Smooth muscle cell (in vitro differentiated cells): ENCODE measurements around the gene APLP1. TPM values are rescaled to one million over a fixed set of nuclear protein-coding genes. Genes with fewer than 3 reads are reported as not detected.

Source experiments
- DNase-seq: peaks from one replicate; lab custom pipeline; 2025; ENCODE audit not compliant: unreplicated experiment; lab: John Stamatoyannopoulos, UW
- H2AFZ ChIP-seq: fragments of 200-600 bp; sonication (generic); 2 replicates; pipeline ENCODE4 v1.6.0; 2016; ENCODE audit warnings: antibody characterized with exemption, low read depth, mild to moderate bottlenecking
- H3F3A ChIP-seq: fragments of 200-600 bp; sonication (generic); 2 replicates; pipeline ENCODE4 v1.6.0; 2017; ENCODE audit warnings: antibody characterized with exemption, low read depth
- H3K27ac ChIP-seq: fragments of 200-600 bp; sonication (generic); 2 replicates; pipeline ENCODE4 v1.5.1; 2016; ENCODE audit warnings: low read depth, mild to moderate bottlenecking
- H3K27me3 ChIP-seq: fragments of 200-600 bp; sonication (generic); 2 replicates; pipeline ENCODE4 v1.6.1; 2016; ENCODE audit warnings: low read depth, mild to moderate bottlenecking
- H3K36me3 ChIP-seq: fragments of 200-600 bp; sonication (generic); 2 replicates; pipeline ENCODE4 v1.5.1; 2016; ENCODE audit warnings: low read depth
- H3K4me1 ChIP-seq: fragments of 200-600 bp; sonication (generic); 2 replicates; pipeline ENCODE4 v1.5.1; 2016; ENCODE audit warnings: low read depth
- H3K4me2 ChIP-seq: fragments of 200-600 bp; sonication (generic); 2 replicates; pipeline ENCODE4 v1.6.0; 2016; ENCODE audit warnings: mild to moderate bottlenecking
- H3K4me3 ChIP-seq: fragments of 200-600 bp; sonication (generic); 2 replicates; pipeline ENCODE4 v1.5.1; 2016; ENCODE audit warnings: mild to moderate bottlenecking
- H3K79me2 ChIP-seq: fragments of 200-600 bp; sonication (generic); 2 replicates; pipeline ENCODE4 v1.6.0; 2016; ENCODE audit warnings: low read depth, mild to moderate bottlenecking
- H3K9ac ChIP-seq: fragments of 200-600 bp; sonication (generic); 2 replicates; pipeline ENCODE4 v1.6.0; 2016; ENCODE audit warnings: low read depth
- H3K9me3 ChIP-seq: fragments of 200-600 bp; sonication (generic); replicated peaks from 2 replicates; pipeline ENCODE4 v1.5.1; 2016; ENCODE audit warnings: low read depth
- H4K20me1 ChIP-seq: fragments of 200-600 bp; sonication (generic); 2 replicates; pipeline ENCODE4 v1.6.0; 2016; ENCODE audit warnings: low read depth
- CTCF ChIP-seq: fragments of 200-600 bp; sonication (generic); IDR thresholded peaks from 2 replicates; pipeline ENCODE4 v1.5.1; 2017; ENCODE audit warnings: borderline replicate concordance, mild to moderate bottlenecking, antibody characterized with exemption; ENCODE audit not compliant: insufficient read depth, poor library complexity, severe bottlenecking
- WGBS: methylation state at CpG from one replicate; pipeline ENCODE4 v1.1.7; 2016; ENCODE audit warnings: low lambda C conversion rate; 5-methylcytosine and 5-hydroxymethylcytosine counted together
- polyA plus RNA-seq: library from polyadenylated mRNA; unstranded; fragments of >200 nt; fragmentation: Nextera tagmentation; extraction: Ambion mirVana; gene quantifications from 2 replicates; pipeline ENCODE4 v1.2.1, GENCODE V29; 2016
- total RNA-seq: library from RNA; depleted of rRNA; stranded (reverse); fragments of >200 nt; gene quantifications from 2 replicates; pipeline ENCODE4 v1.2.3, GENCODE V29; 2014

APLP1 gene
- total and polyA plus RNA-seq, 2 experiments from 2014 or later: 81.8 to 114 TPM

- Histone ChIP-seq H3K79me2 (no peaks in the 10 kb centered on the region), H3K4me3 (no peak overlapping the region), H3K9me3 (no peaks in the 10 kb centered on the region), H3K9ac (no peak overlapping the region), H3K4me1 (peaks cover 11% of the 10 kb centered on the region), H3K4me2 (peak overlapping the region; percentile 8), H3K36me3 (no peaks in the 10 kb centered on the region), H2AFZ (no peak overlapping the region), H4K20me1 (no peaks in the 10 kb centered on the region), H3K27ac (peak overlapping the region; percentile 46), H3K27me3 (no peaks in the 10 kb centered on the region), H3F3A (peaks cover 22% of the 10 kb centered on the region)
- TF ChIP-seq CTCF: no peak
- no peak for DNase-seq
- 54% methylated on average over 6 of the region's 6 CpGs for whole genome bisulfite sequencing
Observed at GRCh38 chr19:35905178-35905727, 36.9 kb downstream of the APLP1 start.

DNA sequence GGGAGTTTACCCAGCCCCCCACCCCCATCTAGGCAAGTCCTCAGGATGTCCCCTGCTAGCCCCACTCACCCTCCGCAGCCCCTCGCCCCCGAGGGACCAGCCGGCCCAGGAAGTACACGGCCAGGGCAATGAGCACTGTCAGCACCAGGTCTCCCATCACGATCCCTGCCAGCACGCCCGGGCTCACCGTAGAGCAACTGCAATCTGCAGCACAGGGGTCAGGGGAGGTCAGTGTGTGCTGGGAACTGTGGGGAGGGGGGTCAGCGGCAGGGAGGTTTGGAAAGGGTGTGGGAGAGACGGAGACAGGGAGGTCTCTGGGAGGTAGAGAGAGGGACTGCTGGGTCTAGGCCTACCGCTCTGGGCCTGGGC is 39.0 kb downstream of the APLP1 start:
- TF ChIP-seq CTCF: no peak
- Histone ChIP-seq H2AFZ (no peak overlapping the region), H4K20me1 (no peaks in the 10 kb centered on the region), H3K9me3 (no peaks in the 10 kb centered on the region), H3K27ac (no peak overlapping the region), H3K4me3 (no peak overlapping the region), H3K9ac (no peak overlapping the region), H3K4me1 (no peaks in the 10 kb centered on the region), H3K4me2 (no peak overlapping the region), H3F3A (peaks cover 21% of the 10 kb centered on the region), H3K27me3 (no peaks in the 10 kb centered on the region), H3K79me2 (no peaks in the 10 kb centered on the region), H3K36me3 (no peaks in the 10 kb centered on the region)
- no peak for DNase-seq
- 74% methylated on average over 12 of the region's 12 CpGs for WGBS

DNA sequence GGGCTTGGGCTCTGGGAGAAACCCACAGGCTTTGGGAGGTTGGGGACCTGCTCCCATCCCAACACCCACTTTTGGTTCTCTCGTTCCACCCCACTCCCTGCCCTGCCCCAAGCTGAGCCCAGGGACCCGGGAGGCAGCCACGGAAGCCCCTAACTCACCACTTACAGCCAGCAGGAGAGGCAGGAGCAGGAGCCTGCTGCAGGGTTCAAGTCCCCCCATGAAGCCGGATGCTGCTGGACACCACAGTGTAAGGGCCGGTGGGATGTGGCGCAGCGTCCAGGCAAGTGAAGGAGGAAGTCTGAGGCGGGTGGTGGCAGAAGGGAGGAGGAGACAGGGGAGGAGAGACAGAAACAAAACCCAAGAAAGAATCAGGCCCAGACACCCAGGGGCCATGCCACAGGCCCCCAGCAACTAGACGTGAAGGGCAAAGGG is 39.7 kb downstream of the APLP1 start, which contains the start of gene TYROBP:
Gene TYROBP, minus strand, starts transcription at position 286 of the 432 bp plus-strand sequence. Its CDS starts 67 bp downstream, at position 219.
- Histone ChIP-seq H3K4me2 (no peak within 1 kb of the TSS), H3K4me1 (no peaks in the 10 kb centered on the region), H3K36me3 (no peaks in the 10 kb centered on the region), H3K9me3 (no peaks in the 10 kb centered on the region), H3K27me3 (no peaks in the 10 kb centered on the region), H3K4me3 (no peak within 1 kb of the TSS), H3K79me2 (no peaks in the 10 kb centered on the region), H4K20me1 (no peaks in the 10 kb centered on the region), H3K9ac (no peak within 1 kb of the TSS), H2AFZ (no peak within 1 kb of the TSS), H3K27ac (no peak within 1 kb of the TSS), H3F3A (peaks cover 15% of the 10 kb centered on the region)
- no peak for DNase-seq
- TF ChIP-seq CTCF: no peak
- 94% methylated on average over 9 of the region's 9 CpGs for WGBS
